Mammary microvascular endothelial cell (primary cell): ENCODE data around the gene DARS2. TPM values are rescaled to one million over a fixed set of nuclear protein-coding genes. Genes with fewer than 3 reads are reported as not detected.

Source experiments
- total RNA-seq: library from RNA; depleted of rRNA; stranded (reverse); fragments of >200 nt; gene quantifications from 2 replicates; pipeline ENCODE4 v1.2.3, GENCODE V29; 2015

DARS2 gene
- total RNA-seq = 27.8 and 30.8 TPM in 2 replicates

GRCh38 chr1:173824315-173825081, at the start of gene DARS2, which contains the start of gene CENPL:
TSS of gene DARS2 (plus strand) at chr1:173824673. CDS start at chr1:173825230, 557 bp downstream.
TSS of gene CENPL (minus strand) at chr1:173824883. CDS start at chr1:173811299, 13,584 bp downstream.

GRCh38 chr1:173867753-173868265, 43.3 kb downstream of the DARS2 start, which contains the start of gene GAS5:
TSS of gene GAS5 (minus strand) at chr1:173867989.

GRCh38 chr1:173868266-173869020, 44.0 kb downstream of the DARS2 start, which contains the start of gene ZBTB37:
TSS of gene ZBTB37 (plus strand) at chr1:173868380. CDS start at chr1:173870226, 1,846 bp downstream.

Other genes starting within 250 kb of the DARS2 start
- gene SLC9C2, start 221.6 kb upstream of the DARS2 start, total RNA-seq = not detected in 2 replicates
- not detected in 2 replicates for gene TEX50, start 189.3 kb upstream of the DARS2 start, total RNA-seq
- gene ANKRD45, start 154.8 kb upstream of the DARS2 start, total RNA-seq = not detected in 2 replicates
- 15.3 and 21.6 TPM in 2 replicates for gene KLHL20, start 109.7 kb upstream of the DARS2 start, total RNA-seq
- gene CENPL, start 210 bp downstream of the DARS2 start, total RNA-seq = 10.9 and 18.8 TPM in 2 replicates
- gene GAS5, start 43.3 kb downstream of the DARS2 start, total RNA-seq = 202 and 218 TPM in 2 replicates
- gene ZBTB37, start 43.7 kb downstream of the DARS2 start, total RNA-seq = 1.4 and 2.4 TPM in 2 replicates
- 0.10 TPM in 1 of 2 replicates, not detected in the other for gene SERPINC1, start 92.7 kb downstream of the DARS2 start, total RNA-seq
- 13.4 and 15.4 TPM in 2 replicates for gene RC3H1, start 197.7 kb downstream of the DARS2 start, total RNA-seq